HL-60 (cell line): ENCODE data around the gene ARFGEF3.

Experiments used
- DNase-seq, 2 experiments: peaks; one replicate each; pipeline ENCODE4 v3.0.0-alpha.2; 2010 to 2020; ENCODE audit warnings: low read depth in 1 of 2, low spot score in 1 of 2
- H3K27ac ChIP-seq: fragments of 250-450 bp; sonication (Bioruptor Pico); replicated peaks from 2 replicates; pipeline ENCODE4 v1.5.1; 2020; ENCODE audit warnings: mild to moderate bottlenecking, moderate library complexity
- H3K27me3 ChIP-seq: fragments of 250-450 bp; sonication (Bioruptor Pico); 2 replicates; pipeline ENCODE4 v1.5.1; 2021; ENCODE audit warnings: mild to moderate bottlenecking, moderate library complexity; ENCODE audit not compliant: insufficient read depth, poor library complexity, severe bottlenecking
- H3K4me3 ChIP-seq: replicated peaks from 2 replicates; pipeline ENCODE4 v1.5.1; 2011; ENCODE audit warnings: mild to moderate bottlenecking, control low read depth, low read length; ENCODE audit not compliant: insufficient read depth
- GABPA ChIP-seq: IDR thresholded peaks from 2 replicates; pipeline ENCODE4 v1.6.1; 2012; ENCODE audit warnings: low read depth
- POLR2AphosphoS5 ChIP-seq: IDR thresholded peaks from 2 replicates; pipeline ENCODE4 v1.6.1; 2012; ENCODE audit warnings: low read depth
- SPI1 ChIP-seq: IDR thresholded peaks from 2 replicates; pipeline ENCODE4 v1.6.1; 2012; ENCODE audit warnings: low read depth, mild to moderate bottlenecking, borderline replicate concordance
- TF ChIP-seq, protein P1 (sequence below): IDR thresholded peaks from one replicate; pipeline ENCODE4 v1.5.1; 2011; ENCODE audit warnings: low read length, control low read depth, inconsistent platforms; ENCODE audit not compliant: insufficient read depth
- TF ChIP-seq, protein P2 (sequence below): IDR thresholded peaks from 2 replicates; pipeline ENCODE4 v1.6.1; 2012; ENCODE audit warnings: low read depth; ENCODE audit not compliant: insufficient replicate concordance

Gene ARFGEF3

DNA sequence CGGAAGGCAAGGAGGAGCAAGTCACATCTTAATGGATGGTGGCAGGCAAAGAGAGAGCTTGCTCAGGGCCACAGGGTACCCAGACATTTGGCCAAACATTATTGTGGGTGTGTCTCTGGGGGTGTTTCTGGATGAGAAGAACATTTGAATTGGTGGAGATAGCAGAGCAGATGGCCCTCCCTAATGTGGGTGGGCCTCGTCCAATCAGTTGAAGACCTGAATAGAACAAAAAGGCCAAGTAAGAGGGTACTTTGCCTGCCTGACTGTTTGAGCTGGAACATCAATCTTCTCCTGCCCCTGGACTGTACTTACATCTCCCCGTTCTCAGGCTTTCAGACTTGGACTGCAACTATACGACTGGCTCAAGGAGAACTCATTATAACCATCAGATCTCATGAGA is 160.2 kb downstream of the ARFGEF3 start:
- H3K27me3 ChIP-seq, result peaks cover 2% of the 10 kb centered on the region
- TF ChIP-seq POLR2AphosphoS5 (no peak), SPI1 (no peak), GABPA (no peak)
- TF ChIP-seq, protein P1, sequence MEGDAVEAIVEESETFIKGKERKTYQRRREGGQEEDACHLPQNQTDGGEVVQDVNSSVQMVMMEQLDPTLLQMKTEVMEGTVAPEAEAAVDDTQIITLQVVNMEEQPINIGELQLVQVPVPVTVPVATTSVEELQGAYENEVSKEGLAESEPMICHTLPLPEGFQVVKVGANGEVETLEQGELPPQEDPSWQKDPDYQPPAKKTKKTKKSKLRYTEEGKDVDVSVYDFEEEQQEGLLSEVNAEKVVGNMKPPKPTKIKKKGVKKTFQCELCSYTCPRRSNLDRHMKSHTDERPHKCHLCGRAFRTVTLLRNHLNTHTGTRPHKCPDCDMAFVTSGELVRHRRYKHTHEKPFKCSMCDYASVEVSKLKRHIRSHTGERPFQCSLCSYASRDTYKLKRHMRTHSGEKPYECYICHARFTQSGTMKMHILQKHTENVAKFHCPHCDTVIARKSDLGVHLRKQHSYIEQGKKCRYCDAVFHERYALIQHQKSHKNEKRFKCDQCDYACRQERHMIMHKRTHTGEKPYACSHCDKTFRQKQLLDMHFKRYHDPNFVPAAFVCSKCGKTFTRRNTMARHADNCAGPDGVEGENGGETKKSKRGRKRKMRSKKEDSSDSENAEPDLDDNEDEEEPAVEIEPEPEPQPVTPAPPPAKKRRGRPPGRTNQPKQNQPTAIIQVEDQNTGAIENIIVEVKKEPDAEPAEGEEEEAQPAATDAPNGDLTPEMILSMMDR, result no peak
- TF ChIP-seq, protein P2, sequence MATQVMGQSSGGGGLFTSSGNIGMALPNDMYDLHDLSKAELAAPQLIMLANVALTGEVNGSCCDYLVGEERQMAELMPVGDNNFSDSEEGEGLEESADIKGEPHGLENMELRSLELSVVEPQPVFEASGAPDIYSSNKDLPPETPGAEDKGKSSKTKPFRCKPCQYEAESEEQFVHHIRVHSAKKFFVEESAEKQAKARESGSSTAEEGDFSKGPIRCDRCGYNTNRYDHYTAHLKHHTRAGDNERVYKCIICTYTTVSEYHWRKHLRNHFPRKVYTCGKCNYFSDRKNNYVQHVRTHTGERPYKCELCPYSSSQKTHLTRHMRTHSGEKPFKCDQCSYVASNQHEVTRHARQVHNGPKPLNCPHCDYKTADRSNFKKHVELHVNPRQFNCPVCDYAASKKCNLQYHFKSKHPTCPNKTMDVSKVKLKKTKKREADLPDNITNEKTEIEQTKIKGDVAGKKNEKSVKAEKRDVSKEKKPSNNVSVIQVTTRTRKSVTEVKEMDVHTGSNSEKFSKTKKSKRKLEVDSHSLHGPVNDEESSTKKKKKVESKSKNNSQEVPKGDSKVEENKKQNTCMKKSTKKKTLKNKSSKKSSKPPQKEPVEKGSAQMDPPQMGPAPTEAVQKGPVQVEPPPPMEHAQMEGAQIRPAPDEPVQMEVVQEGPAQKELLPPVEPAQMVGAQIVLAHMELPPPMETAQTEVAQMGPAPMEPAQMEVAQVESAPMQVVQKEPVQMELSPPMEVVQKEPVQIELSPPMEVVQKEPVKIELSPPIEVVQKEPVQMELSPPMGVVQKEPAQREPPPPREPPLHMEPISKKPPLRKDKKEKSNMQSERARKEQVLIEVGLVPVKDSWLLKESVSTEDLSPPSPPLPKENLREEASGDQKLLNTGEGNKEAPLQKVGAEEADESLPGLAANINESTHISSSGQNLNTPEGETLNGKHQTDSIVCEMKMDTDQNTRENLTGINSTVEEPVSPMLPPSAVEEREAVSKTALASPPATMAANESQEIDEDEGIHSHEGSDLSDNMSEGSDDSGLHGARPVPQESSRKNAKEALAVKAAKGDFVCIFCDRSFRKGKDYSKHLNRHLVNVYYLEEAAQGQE, result no peak
- no peak overlapping the region for H3K27ac ChIP-seq
- no peak overlapping the region for H3K4me3 ChIP-seq
- DNase-seq, result no peak

DNA sequence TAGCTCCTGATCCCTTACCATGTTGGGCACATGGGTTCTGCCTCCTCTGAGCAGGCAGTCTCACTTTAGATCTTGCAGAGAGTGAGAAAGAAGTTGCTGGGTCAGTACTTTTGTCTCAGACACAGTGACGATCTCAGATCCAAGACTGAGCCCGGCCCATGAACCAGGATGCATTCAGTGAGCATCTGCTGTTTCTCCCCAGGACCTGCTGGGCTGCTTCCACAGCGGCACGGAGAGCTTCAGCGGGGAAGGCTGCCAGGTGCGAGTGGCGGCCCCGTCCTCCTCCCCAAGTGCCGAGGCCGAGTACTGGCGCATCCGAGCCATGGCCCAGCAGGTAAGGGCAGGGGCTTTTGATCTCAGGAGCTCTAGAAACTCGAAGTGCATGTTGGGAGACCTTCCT is 162.1 kb downstream of the ARFGEF3 start:
- TF ChIP-seq, protein P1, result no peak
- TF ChIP-seq, protein P2, result no peak
- TF ChIP-seq SPI1, result no peak
- no peak for TF ChIP-seq GABPA
- TF ChIP-seq POLR2AphosphoS5, result no peak
- Histone ChIP-seq H3K27me3 (no peaks in the 10 kb centered on the region), H3K4me3 (no peak overlapping the region), H3K27ac (no peak overlapping the region)
- no peak for DNase-seq

DNA sequence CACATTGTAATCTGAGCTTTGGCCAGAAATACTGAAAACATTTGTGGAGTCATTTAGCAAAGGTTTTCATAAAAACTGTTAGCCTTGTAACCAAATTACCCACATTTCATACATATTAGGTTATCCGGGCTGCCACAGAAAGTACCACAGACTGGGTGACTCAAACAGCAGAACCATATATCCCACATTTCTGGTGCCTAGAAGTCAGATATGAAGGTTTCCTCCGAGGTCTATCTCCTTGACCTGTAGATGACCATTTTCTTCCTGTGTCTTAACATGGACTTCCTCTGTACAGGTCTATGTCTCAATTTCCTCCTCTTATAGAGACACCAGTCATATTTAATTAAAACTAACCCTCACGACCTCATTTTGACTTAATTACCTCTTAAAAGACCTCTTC is 166.5 kb downstream of the ARFGEF3 start:
- Histone ChIP-seq H3K27me3 (peaks cover 14% of the 10 kb centered on the region), H3K27ac (no peak overlapping the region), H3K4me3 (no peak overlapping the region)
- no peak for TF ChIP-seq GABPA
- TF ChIP-seq, protein P2, result no peak
- no peak for TF ChIP-seq POLR2AphosphoS5
- peak; percentile 3; the same call in 1 of the 2 replicates for TF ChIP-seq SPI1
- TF ChIP-seq, protein P1, result no peak
- no peak for DNase-seq
